ENCODE data around the gene ZBTB40.

The ZBTB40 gene

GRCh38 chr1:22529901-22530621 is 78.4 kb downstream of the ZBTB40 start:
- Histone ChIP-seq H3K27me3 (replicated peaks; ENCODE audit: control insufficient read depth, insufficient read depth, low read length) (no peaks in the 10 kb centered on the region), H3K4me3 (replicated peaks; ENCODE audit: low read depth, low read length) (no peak overlapping the region), H3K36me3 (ENCODE audit: control insufficient read depth, insufficient read depth, low read length) (peaks cover 6% of the 10 kb centered on the region)
- no peak for DNase-seq (ENCODE audit: extremely low read depth, insufficient read length)
- TF ChIP-seq CTCF (IDR thresholded peaks at IDR 0.05; ENCODE audit: insufficient read depth, low read length, poor library complexity, severe bottlenecking), result no peak

- no peak for TF ChIP-seq CTCF (IDR thresholded peaks at IDR 0.05; ENCODE audit: insufficient read depth, low read length, poor library complexity, severe bottlenecking)
- Histone ChIP-seq H3K4me3 (replicated peaks; ENCODE audit: low read depth, low read length) (no peak overlapping the region), H3K36me3 (ENCODE audit: control insufficient read depth, insufficient read depth, low read length) (peaks cover 6% of the 10 kb centered on the region), H3K27me3 (replicated peaks; ENCODE audit: control insufficient read depth, insufficient read depth, low read length) (no peaks in the 10 kb centered on the region)
- no peak for DNase-seq (ENCODE audit: extremely low read depth, insufficient read length)
These were observed 79.1 kb downstream of the ZBTB40 start for GRCh38 chr1:22530715-22531114.

- Histone ChIP-seq H3K36me3 (ENCODE audit: control insufficient read depth, insufficient read depth, low read length) (peaks cover 6% of the 10 kb centered on the region), H3K27me3 (replicated peaks; ENCODE audit: control insufficient read depth, insufficient read depth, low read length) (no peaks in the 10 kb centered on the region), H3K4me3 (replicated peaks; ENCODE audit: low read depth, low read length) (no peak overlapping the region)
- no peak for DNase-seq (ENCODE audit: extremely low read depth, insufficient read length)
- TF ChIP-seq CTCF (IDR thresholded peaks at IDR 0.05; ENCODE audit: insufficient read depth, low read length, poor library complexity, severe bottlenecking), result no peak
These were observed 79.6 kb downstream of the ZBTB40 start for GRCh38 chr1:22531251-22531650.

- TF ChIP-seq CTCF (IDR thresholded peaks at IDR 0.05; ENCODE audit: insufficient read depth, low read length, poor library complexity, severe bottlenecking), result no peak
- Histone ChIP-seq H3K4me3 (replicated peaks; ENCODE audit: low read depth, low read length) (no peak overlapping the region), H3K27me3 (replicated peaks; ENCODE audit: control insufficient read depth, insufficient read depth, low read length) (no peaks in the 10 kb centered on the region), H3K36me3 (ENCODE audit: control insufficient read depth, insufficient read depth, low read length) (no peaks in the 10 kb centered on the region; the same call in 1 of the 2 replicates)
- DNase-seq (ENCODE audit: extremely low read depth, insufficient read length), result no peak
These were observed 81.7 kb downstream of the ZBTB40 start for GRCh38 chr1:22533244-22533895.

GRCh38 chr1:22534951-22535350 is 83.3 kb downstream of the ZBTB40 start:
- no peak for TF ChIP-seq CTCF (IDR thresholded peaks at IDR 0.05; ENCODE audit: insufficient read depth, low read length, poor library complexity, severe bottlenecking)
- DNase-seq (ENCODE audit: extremely low read depth, insufficient read length), result no peak
- H3K27me3 ChIP-seq (replicated peaks; ENCODE audit: control insufficient read depth, insufficient read depth, low read length), result no peaks in the 10 kb centered on the region
- H3K4me3 ChIP-seq (replicated peaks; ENCODE audit: low read depth, low read length), result no peak overlapping the region
- no peaks in the 10 kb centered on the region; the same call in 1 of the 2 replicates for H3K36me3 ChIP-seq (ENCODE audit: control insufficient read depth, insufficient read depth, low read length)

All from GM06990 (cell line).